Lower lobe of right lung (tissue), 2 donors: ENCODE data around the gene MSI1. TPM values are rescaled to one million over a fixed set of nuclear protein-coding genes. Genes with fewer than 3 reads are reported as not detected.

Experiments
- ATAC-seq, 2 donors: fragments of 200-7000 bp; cut with Tn5 transposase; one replicate each; pipeline ENCODE4 v1.9.1; 2020 to 2022; ENCODE audit warnings: mild to moderate bottlenecking in 2 of 2, moderate library complexity in 2 of 2
- DNase-seq: peaks from one replicate; pipeline ENCODE4 v3.0.0-alpha.2; 2020
- H3K27ac ChIP-seq: fragments of 200-600 bp; one replicate; pipeline ENCODE4 v1.8.0; 2022
- H3K27me3 ChIP-seq: fragments of 200-600 bp; one replicate; pipeline ENCODE4 v1.8.0; 2022; ENCODE audit warnings: low read depth
- H3K36me3 ChIP-seq: fragments of 200-600 bp; one replicate; pipeline ENCODE4 v1.8.0; 2022; ENCODE audit warnings: mild to moderate bottlenecking
- H3K4me1 ChIP-seq: fragments of 200-600 bp; one replicate; pipeline ENCODE4 v1.8.0; 2022
- H3K4me3 ChIP-seq: fragments of 200-600 bp; one replicate; pipeline ENCODE4 v1.8.0; 2022; ENCODE audit warnings: mild to moderate bottlenecking
- H3K9me3 ChIP-seq: fragments of 200-600 bp; one replicate; pipeline ENCODE4 v1.8.0; 2022
- intact Hi-C: fragments of 100-400 bp; cut with DNase I; formaldehyde crosslinking; loops from one replicate; pipeline ENCODE4 v1.11.0; 2022
- total RNA-seq: library from RNA; stranded (reverse); fragmentation: NEBNext Ultra II Directional; extraction: Animal tissue kit (Norgen Biotek cat#: 25700); gene quantifications from one replicate; pipeline ENCODE4 v1.2.1, GENCODE V29; 2021
- TF ChIP-seq, protein P1 (sequence below): fragments of 200-600 bp; IDR thresholded peaks from one replicate; pipeline ENCODE4 v1.8.0; 2022; ENCODE audit warnings: antibody characterized with exemption, mild to moderate bottlenecking
- donor health status: DM: no; HTN: yes; CAD: no; lungs with severe emphysema.

Gene MSI1
- total RNA-seq, 1 donor from 2014 or later = 0.44 TPM

DNA sequence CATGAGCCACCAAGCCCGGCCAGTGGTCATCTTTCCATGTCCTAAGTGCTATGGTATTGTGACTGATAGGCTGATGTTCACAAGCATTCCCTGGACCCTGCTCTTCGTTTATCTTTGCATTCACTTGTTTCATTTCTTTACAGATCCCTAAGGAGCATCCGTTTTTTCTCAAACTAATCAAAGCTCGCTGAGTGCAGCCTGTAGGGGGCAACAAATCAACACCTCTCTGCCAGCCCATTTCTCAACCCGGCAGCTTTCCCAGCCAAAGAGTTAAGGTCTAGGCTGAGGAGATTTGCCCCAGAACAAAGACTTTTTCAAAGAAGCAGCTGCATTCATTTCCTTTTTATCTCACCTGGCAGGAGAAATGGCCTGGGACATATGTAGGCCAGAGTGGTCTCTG is 54.7 kb downstream of the MSI1 start:
- Histone ChIP-seq H3K4me3 (no peak overlapping the region), H3K27ac (no peak overlapping the region), H3K4me1 (peaks cover 11% of the 10 kb centered on the region), H3K9me3 (no peaks in the 10 kb centered on the region), H3K36me3 (no peaks in the 10 kb centered on the region), H3K27me3 (no peaks in the 10 kb centered on the region)
- DNase-seq = no peak
- intact Hi-C loops = no loop called here
- no peak for ATAC-seq
- TF ChIP-seq, protein P1, sequence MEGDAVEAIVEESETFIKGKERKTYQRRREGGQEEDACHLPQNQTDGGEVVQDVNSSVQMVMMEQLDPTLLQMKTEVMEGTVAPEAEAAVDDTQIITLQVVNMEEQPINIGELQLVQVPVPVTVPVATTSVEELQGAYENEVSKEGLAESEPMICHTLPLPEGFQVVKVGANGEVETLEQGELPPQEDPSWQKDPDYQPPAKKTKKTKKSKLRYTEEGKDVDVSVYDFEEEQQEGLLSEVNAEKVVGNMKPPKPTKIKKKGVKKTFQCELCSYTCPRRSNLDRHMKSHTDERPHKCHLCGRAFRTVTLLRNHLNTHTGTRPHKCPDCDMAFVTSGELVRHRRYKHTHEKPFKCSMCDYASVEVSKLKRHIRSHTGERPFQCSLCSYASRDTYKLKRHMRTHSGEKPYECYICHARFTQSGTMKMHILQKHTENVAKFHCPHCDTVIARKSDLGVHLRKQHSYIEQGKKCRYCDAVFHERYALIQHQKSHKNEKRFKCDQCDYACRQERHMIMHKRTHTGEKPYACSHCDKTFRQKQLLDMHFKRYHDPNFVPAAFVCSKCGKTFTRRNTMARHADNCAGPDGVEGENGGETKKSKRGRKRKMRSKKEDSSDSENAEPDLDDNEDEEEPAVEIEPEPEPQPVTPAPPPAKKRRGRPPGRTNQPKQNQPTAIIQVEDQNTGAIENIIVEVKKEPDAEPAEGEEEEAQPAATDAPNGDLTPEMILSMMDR = no peak

GRCh38 chr12:120301962-120302815 is 66.8 kb downstream of the MSI1 start, which contains the start of gene SIRT4:
SIRT4 (plus strand) TSS chr12:120302321; CDS start chr12:120303562, 1,241 bp downstream.
- peak within 1 kb of the TSS; percentile 62 for H3K4me3 ChIP-seq
- H3K9me3 ChIP-seq = no peaks in the 10 kb centered on the region
- peaks cover 6% of the 10 kb centered on the region for H3K4me1 ChIP-seq

DNA sequence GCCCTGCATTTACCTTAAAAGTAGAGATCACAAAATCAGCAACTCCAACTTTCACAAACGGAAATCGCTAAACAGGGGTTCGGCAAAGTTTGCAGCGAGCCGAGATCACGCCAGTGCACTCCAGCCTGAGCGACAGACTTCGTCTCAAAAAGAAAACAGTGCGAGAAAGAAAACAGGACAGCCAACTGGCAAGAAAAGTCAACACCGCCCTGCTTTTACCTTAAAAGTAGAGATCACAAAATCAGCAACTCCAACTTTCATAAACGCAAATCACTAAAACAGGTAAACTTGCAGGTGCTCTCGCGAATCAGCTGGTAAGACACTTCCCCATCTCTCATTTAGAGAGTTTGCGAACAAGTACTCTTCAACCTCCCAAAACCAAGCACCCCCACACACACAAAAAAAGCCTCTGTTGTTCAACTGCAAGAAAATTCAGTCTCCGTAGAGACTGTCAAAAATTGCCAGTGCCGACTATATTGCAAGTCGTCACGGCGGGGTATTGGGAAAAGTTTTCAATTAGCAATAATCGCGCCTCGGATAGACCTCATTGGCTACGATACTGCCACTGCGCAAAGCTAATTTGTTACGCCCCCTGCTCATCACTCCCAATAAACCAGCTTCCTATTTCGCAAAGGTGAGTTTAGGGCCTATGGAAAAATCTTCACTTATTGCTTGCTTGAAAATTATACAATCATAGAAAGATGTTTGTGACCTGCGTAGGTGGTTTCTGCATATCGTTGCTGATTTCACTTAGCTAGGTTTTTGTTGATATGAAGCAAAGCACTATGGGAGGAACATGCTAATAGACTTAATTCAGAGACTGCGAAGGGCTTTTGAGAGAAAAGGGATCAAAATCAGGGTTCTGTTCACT is 76.1 kb downstream of the MSI1 start, which contains the start of gene RNU4-1:
TSS of gene RNU4-1 (minus strand) at position 577 of the 871 bp plus-strand sequence.
- DNase-seq (peak; percentile 55), ATAC-seq (peak; percentile 75 to 76)
- peak within 1 kb of the TSS; percentile 61 for H3K4me3 ChIP-seq
- H3K36me3 ChIP-seq = no peaks in the 10 kb centered on the region
- H3K27ac ChIP-seq = peak within 1 kb of the TSS; percentile 100
- TF ChIP-seq, protein P1 = no peak
- H3K9me3 ChIP-seq = no peaks in the 10 kb centered on the region
- no peaks in the 10 kb centered on the region for H3K27me3 ChIP-seq
- intact Hi-C loops = no loop called here
- peaks cover 11% of the 10 kb centered on the region for H3K4me1 ChIP-seq

More at GRCh38 chr12:120301962-120302815, 66.8 kb downstream of the MSI1 start, which contains the start of gene SIRT4:
- ATAC-seq (peak; percentile 97 to 99), DNase-seq (peak; percentile 92)
- peak within 1 kb of the TSS; percentile 79 for H3K27ac ChIP-seq
- TF ChIP-seq, protein P1 = peak; percentile 65
- no peaks in the 10 kb centered on the region for H3K36me3 ChIP-seq
- intact Hi-C loops = no loop called here
- no peaks in the 10 kb centered on the region for H3K27me3 ChIP-seq

DNA sequence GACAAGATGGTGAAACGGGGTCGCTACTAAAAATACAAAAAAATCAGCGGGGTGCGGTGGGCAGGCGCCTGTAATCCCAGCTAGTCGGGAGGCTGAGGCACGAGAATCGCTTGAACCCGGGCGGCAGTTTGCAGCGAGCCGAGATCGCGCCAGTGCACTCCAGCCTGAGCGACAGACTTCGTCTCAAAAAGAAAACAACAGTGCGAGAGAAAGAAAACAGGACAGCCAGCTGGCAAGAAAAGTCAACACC is 76.6 kb downstream of the MSI1 start:
- DNase-seq (peak; percentile 55), ATAC-seq (peak; percentile 0 to 2)

More for the DNA sequence above, 76.6 kb downstream of the MSI1 start:
- H3K36me3 ChIP-seq = no peaks in the 10 kb centered on the region
- peak overlapping the region; percentile 100 for H3K27ac ChIP-seq
- TF ChIP-seq, protein P1 = no peak
- H3K4me3 ChIP-seq = peak overlapping the region; percentile 61
- peaks cover 11% of the 10 kb centered on the region for H3K4me1 ChIP-seq
- no peaks in the 10 kb centered on the region for H3K9me3 ChIP-seq
- intact Hi-C loops = no loop called here
- H3K27me3 ChIP-seq = no peaks in the 10 kb centered on the region

Other genes with a start within 250 kb of the MSI1 start
- gene GCN1, start 174.4 kb downstream of the MSI1 start, total RNA-seq = 73.6 TPM
- gene RPLP0, start 168.1 kb downstream of the MSI1 start, total RNA-seq = 1,285 TPM
- 105 TPM for gene PXN, start 103.4 kb downstream of the MSI1 start, total RNA-seq
- 15,469 TPM for gene RNU4-2, start 77.3 kb downstream of the MSI1 start, total RNA-seq
- gene RNU4-1, start 75.9 kb downstream of the MSI1 start, total RNA-seq = 2,881 TPM
- gene SIRT4, start 66.8 kb downstream of the MSI1 start, total RNA-seq = 2.1 TPM
- 42.2 TPM for gene PLA2G1B, start 41.4 kb downstream of the MSI1 start, total RNA-seq
- 263 TPM for gene COX6A1, start 68.9 kb upstream of the MSI1 start, total RNA-seq
- gene TRIAP1, start 77.2 kb upstream of the MSI1 start, total RNA-seq = 20.4 TPM
- gene GATC, start 77.3 kb upstream of the MSI1 start, total RNA-seq = 31.7 TPM
- gene SRSF9, start 100.6 kb upstream of the MSI1 start, total RNA-seq = 115 TPM
- gene DYNLL1, start 126.9 kb upstream of the MSI1 start, total RNA-seq = 285 TPM
- 24.1 TPM for gene COQ5, start 160.0 kb upstream of the MSI1 start, total RNA-seq
- 175 TPM for gene RNF10, start 165.2 kb upstream of the MSI1 start, total RNA-seq
- gene POP5, start 212.2 kb upstream of the MSI1 start, total RNA-seq = 39.5 TPM